HG03135 (cell line): ENCODE measurements around the gene ZNF33B.
"Not testable (repeated sequence)": the region's sequence is repeated elsewhere in the genome, so short reads cannot be mapped to it uniquely, and the experiment has no call there.

Experiments used
- ATAC-seq: cut with Tn5 transposase; IDR thresholded peaks from one replicate; pipeline ENCODE4 v1.9.1; 2021; ENCODE audit warnings: mild to moderate bottlenecking, moderate library complexity; ENCODE audit not compliant: unreplicated experiment

Gene ZNF33B

DNA sequence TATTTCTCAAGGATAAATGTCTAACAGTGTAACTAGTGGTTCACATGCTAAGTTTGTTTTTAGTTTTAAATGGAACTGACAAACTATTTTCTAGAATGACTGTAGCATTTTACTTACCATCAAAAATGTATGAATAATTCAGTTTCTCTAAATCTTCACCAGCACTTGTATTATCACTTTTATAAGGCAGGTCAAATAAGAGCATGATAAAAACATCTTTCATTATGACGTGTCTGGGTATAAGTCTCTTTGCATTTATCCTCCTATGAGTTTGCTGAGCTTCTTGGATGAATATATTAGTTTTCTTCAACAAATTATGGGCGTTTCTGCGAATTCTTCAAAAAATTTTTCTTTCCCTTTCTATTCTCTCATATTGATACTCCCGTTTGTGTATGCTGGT lies 19.9 kb downstream of the ZNF33B start:
- no peak for ATAC-seq

- ATAC-seq: no peak
Observed at GRCh38 chr10:42615419-42615818, 23.0 kb downstream of the ZNF33B start.

DNA sequence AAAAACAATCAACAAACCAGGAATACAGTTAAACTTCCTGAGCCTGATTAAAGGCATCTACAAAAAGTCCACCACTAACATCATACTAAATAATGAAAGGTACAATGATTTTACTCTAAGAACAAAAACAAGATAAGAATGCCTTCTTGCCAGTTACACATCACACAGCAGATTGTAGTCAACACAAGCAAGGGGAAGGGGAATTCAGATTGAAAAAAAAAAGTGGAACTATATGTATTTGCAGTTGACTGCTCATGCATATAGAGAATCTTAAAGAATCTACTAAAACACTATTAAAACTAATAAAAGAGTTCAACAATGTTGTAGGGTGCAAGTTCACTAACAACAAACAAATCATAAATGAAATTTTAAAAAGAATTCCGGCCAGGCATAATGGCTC lies 28.5 kb downstream of the ZNF33B start:
- no peak for ATAC-seq

GRCh38 chr10:42598249-42598873 lies 40.0 kb downstream of the ZNF33B start:
- ATAC-seq: no peak

- ATAC-seq: no peak
Observed at GRCh38 chr10:42596196-42596595, 42.2 kb downstream of the ZNF33B start.

GRCh38 chr10:42594246-42594650 lies 44.1 kb downstream of the ZNF33B start:
- ATAC-seq: no peak

- ATAC-seq: no peak
Observed at GRCh38 chr10:42593284-42593683, 45.1 kb downstream of the ZNF33B start.

DNA sequence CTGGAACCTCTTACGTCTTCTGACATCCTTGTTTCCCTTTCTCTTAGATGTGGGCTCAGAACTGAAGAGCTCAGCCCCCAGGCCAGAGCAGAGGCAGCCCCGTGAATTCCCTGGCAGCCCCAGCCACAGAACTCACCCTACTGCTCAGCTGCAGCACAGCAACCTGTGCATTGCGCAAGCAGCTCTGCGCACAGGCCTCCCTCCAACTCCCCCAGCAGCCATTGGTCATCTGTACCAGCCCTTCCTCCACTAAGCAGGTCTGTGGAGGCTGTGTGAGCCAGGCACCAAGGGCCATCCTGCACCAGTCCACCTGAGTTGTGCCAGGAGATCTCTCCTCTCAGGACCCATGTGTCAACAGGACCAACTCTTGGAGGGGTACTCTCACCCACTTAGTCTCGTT lies 54.5 kb downstream of the ZNF33B start:
- ATAC-seq: no peak

DNA sequence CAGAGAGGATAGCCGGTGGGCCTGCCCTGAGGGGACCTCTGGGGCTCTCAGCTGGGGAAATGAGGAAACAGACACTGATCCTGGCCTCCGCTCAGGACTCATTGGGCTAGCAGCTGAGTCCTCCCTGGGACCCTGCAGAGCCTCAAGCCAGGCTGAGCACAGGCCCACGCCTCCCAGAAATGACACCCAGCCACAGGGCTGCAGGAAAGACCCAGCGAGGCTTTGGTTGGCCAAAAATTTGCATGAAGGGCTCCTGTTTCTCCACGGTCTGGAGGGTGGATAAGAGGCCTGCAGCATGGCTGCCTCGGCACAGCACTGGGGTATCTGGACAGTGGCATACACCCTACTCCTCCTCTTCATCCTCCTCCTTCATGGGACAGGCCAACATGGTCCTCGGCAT lies 60.4 kb downstream of the ZNF33B start:
- ATAC-seq: no peak

GRCh38 chr10:42576338-42576737 lies 62.0 kb downstream of the ZNF33B start:
- no peak for ATAC-seq

DNA sequence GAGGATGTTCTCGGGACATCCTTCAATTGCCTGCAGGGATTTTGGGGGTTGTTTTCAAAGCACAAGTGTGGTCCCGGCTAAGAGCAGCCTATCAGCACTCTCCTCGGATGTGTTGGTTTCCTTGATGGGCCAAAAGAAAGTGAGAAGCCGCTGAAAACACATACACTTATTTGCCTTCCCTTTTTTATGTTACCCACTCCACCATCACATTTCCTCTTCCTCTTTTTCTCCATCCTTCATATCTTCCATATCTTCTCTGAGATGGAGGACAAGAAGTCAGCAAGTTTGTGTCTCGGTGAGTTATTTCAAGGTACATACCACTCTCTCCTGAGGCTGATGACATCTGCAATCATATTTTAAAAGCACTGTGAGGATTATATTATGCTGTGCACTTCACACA lies 64.0 kb downstream of the ZNF33B start:
- no peak for ATAC-seq

GRCh38 chr10:42556931-42557330 lies 81.4 kb downstream of the ZNF33B start:
- ATAC-seq: no peak

DNA sequence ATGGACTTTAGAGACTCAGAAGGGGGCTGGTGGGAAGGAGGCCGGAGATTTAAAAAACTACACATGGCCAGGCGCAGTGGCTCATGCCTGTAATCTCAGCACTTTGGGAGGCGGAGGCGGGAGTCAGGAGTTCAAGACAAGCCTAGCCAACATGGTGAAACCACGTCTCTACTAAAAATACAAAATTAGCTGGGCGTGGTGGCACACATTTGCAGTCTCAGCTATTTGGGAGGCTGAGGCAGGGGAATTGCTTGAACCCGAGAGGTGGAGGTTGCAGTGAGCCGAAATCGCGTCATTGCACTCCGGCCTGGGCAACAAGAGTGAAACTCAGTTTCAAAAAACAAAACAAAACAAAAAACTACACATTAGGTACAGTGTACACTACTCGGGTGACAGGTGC lies 84.8 kb downstream of the ZNF33B start:
- ATAC-seq: not testable (repeated sequence)

DNA sequence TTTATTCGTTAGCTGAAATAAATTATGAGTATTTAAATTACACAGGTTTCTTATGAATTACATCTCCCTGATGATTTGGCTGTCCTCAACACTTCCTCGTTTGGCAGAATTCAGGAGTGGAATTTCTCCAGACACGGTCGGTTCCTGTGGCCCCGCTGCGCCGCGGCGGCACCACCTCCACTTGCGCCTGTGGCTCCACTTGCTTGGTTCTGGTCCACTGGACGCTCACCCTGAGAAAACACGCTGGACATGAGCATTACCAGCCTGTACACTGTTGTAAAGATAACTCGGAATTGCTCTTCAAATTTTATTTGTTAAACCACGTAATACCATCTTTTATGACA lies 85.3 kb downstream of the ZNF33B start:
- peak; percentile 20 for ATAC-seq

DNA sequence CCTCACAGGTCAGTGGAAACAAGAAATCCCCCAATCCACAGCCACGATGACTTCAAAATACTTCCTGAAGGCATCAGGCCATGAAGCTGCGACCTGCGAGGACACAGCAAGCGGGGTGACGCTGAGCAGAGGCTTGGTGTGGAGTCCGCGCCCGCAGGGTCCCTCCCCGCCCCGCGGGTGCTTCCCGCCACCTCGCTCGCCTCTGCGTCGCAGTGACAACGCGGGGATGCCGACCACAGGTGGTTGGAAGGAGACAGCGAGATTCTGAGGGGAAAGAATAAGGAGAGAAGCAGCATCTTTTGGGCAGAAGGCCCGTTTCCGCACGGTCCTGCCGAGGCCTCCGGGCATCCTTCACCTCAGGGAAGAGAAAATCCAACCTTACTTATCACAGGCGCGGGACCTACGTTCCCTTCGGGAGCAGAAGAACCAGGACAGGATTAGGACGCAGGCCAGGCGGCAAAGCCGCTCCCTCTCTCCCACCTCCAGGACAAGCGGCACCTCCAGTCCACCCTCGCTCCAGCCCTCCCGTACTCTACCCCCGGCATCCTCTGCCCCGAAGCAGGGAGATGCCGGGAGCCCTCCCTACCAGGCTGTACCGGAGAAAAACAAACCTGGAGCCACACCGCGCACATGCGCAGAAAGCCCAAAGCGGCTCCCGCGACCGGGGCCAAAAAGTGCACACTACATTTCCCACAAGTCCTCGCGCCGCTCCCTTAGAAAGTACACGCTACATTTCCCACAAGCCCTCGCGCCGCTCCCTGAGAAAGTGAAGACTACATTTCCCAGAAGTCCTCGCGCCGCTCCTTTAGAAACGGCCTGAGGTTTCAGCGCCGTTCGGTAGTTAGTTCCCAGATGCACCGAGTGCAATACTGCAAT lies 85.9 kb downstream of the ZNF33B start:
- peak; percentile 95 for ATAC-seq

DNA sequence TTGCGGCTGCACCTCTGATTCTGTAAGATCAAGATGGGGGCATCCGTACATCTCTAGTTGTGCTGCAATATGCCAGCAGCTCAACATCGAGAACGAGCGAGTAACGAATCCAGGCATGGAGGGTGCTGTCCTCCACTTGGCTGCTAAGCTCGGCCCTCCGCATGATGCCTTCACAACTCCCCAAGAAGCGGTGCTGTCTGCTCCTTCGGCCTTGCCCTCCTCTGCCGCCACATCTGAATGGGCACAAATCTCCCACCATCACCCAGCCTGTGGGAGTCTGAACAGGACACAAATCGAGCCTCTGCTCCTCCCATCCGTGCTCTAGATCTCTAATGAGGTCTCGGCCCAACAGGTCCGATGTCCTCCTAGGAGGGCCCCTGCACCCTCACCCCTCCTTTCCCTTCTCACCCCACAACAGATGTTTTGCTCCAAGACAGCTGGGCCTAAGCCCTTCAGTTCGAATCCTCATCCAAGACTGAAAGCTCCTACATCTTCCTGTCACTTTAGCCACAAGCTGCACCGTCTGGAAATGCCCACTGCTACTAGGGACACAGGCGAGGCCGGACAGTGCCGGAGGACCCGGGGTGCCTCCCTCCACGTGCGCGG lies 86.7 kb downstream of the ZNF33B start:
- no peak for ATAC-seq

- ATAC-seq: no peak
Observed at GRCh38 chr10:42549851-42550250, 88.5 kb downstream of the ZNF33B start.

GRCh38 chr10:42548254-42548653 lies 90.1 kb downstream of the ZNF33B start:
- no peak for ATAC-seq

- ATAC-seq: no peak
Observed at GRCh38 chr10:42544945-42545344, 93.4 kb downstream of the ZNF33B start.

DNA sequence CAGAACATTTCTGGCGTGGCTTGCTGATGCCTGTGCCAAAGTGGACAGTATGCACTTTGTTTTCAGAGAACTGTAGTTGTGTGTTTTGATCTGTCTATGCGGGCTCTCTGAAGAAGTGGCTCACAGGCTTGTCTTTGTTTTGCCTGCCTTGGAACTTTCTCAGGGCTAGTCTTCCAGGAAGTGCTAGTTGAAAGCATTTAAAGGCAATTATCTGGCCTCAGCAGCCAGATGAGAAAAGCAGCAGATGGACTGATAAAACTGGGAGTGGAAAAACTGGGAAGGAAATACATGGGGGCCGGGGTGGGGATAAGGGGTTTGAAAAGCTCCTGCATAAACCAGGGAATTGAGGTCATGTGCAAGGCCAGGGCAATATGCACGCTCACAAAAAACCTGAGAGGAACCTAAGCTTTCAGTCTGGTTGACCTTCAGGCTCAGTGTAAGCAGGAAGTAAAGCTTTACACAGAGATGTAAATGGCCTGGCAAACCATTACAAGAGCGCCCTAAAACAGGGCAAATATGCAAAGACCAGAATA lies 94.5 kb downstream of the ZNF33B start:
- ATAC-seq: no peak
